Upper lobe of left lung (tissue), 4 donors: ENCODE measurements around the gene BAIAP2L1.

ENCODE experiments used
- EP300 ChIP-seq, 4 donors: sonication (generic); formaldehyde crosslinking; IDR thresholded peaks; one replicate each; pipeline ENCODE4 v1.5.1; 2017; ENCODE audit warnings: antibody characterized with exemption in 4 of 4, control low read depth in 2 of 4
- POLR2A ChIP-seq, 4 donors: fragments of 450-650 bp; IDR thresholded peaks; one replicate each; pipeline ENCODE4 v1.5.1; 2016 to 2017; ENCODE audit warnings: antibody characterized with exemption in 4 of 4, mild to moderate bottlenecking in 2 of 4
- POLR2AphosphoS5 ChIP-seq, 2 donors: sonication (generic); formaldehyde crosslinking; IDR thresholded peaks; one replicate each; pipeline ENCODE4 v1.5.1; 2017; ENCODE audit warnings: antibody characterized with exemption in 2 of 2
- TF ChIP-seq, protein P1 (sequence below), 6 experiments: fragments of 450-650 bp in 4 of 6; fragments of 200-600 bp in 2 of 6; sonication (generic) in 2 of 6; IDR thresholded peaks; one replicate each; pipeline ENCODE4 v1.5.1; 2016 to 2019; ENCODE audit warnings: antibody characterized with exemption in 6 of 6

DNA sequence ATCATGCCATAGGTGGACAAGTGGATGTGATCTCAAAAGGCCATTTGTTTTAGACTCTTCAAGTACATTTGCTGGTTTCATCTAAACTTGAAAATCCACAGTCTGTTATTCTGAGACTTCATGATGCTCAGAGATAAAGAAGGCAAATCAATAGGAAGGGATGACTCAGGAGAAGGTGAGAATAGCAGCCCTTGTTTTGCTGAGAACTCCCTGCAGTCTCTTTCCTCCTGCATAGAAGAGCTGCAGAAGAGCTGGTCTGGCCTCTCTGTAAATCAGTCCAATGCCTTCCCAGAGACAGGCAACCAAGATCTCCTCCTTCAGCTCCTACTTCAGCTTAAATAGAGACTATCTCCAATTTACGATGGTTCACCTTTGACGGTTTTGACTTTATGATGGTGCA is 4.0 kb upstream of the BAIAP2L1 start:
- TF ChIP-seq POLR2AphosphoS5 (IDR thresholded peaks at IDR 0.05), result no peak
- TF ChIP-seq POLR2A (IDR thresholded peaks at IDR 0.05), result no peak
- TF ChIP-seq, protein P1, sequence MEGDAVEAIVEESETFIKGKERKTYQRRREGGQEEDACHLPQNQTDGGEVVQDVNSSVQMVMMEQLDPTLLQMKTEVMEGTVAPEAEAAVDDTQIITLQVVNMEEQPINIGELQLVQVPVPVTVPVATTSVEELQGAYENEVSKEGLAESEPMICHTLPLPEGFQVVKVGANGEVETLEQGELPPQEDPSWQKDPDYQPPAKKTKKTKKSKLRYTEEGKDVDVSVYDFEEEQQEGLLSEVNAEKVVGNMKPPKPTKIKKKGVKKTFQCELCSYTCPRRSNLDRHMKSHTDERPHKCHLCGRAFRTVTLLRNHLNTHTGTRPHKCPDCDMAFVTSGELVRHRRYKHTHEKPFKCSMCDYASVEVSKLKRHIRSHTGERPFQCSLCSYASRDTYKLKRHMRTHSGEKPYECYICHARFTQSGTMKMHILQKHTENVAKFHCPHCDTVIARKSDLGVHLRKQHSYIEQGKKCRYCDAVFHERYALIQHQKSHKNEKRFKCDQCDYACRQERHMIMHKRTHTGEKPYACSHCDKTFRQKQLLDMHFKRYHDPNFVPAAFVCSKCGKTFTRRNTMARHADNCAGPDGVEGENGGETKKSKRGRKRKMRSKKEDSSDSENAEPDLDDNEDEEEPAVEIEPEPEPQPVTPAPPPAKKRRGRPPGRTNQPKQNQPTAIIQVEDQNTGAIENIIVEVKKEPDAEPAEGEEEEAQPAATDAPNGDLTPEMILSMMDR (IDR thresholded peaks at IDR 0.05), result no peak
- no peak for TF ChIP-seq EP300 (IDR thresholded peaks at IDR 0.05)
